ENCODE data around the gene LRBA.

DNA sequence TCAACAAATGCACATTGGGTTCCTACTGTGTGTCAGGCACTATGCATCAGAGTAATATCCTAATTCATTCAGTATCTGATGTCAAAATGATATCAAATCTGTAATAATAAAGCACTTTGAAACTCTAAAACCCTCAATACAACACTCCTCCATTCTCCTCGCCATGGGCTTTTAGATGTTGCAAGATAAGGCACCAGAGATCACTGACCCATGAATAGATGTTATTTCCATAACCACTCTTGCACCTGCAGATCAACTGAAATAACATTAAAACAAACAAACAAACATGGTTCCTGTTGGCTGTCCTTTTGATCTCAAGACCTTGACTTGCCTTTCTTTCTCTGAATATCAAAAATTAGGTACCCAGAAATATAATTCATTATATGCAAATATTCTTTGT, 333.0 kb downstream of the LRBA start:
- TF ChIP-seq CTCF (conservative IDR thresholded peaks at IDR 0.05) (no peak), EZH2 (IDR thresholded peaks at IDR 0.05; ENCODE audit: low read depth) (no peak)

Measured in PC-9 (cell line).